ENCODE measurements around the gene ZNF735.
"Not testable (repeated sequence)": the region's sequence is repeated elsewhere in the genome, so short reads cannot be mapped to it uniquely, and the experiment has no call there.

ZNF735 gene

DNA sequence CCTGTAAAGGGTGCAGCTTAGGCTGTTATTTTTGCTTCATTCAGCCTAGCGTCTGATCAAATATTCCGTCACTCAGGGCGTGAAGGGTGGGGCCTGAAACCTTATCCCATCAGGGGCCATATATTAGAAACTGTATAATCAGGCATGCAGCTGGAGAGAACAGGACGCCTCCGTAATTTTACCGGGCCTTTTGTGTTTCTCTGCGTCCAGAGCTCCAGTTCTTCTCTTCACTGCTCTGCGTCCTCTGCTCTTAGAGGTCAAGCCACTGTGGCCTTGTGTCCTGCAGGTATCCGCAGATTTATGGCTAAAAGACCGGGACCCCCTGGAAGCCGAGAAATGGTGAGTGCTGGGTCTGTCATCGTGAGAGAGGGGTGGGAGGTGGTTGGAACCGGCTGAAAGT lies at the start of gene ZNF735:
ZNF735 (plus strand) TSS at position 301 of the 400 bp plus-strand sequence; CDS start at position 301, 0 bp downstream.
- ChIA-PET POLR2A (ENCODE audit: low non-redundant PET) (no interaction called here), CTCF (no interaction called here)
- TF ChIP-seq, protein P1, sequence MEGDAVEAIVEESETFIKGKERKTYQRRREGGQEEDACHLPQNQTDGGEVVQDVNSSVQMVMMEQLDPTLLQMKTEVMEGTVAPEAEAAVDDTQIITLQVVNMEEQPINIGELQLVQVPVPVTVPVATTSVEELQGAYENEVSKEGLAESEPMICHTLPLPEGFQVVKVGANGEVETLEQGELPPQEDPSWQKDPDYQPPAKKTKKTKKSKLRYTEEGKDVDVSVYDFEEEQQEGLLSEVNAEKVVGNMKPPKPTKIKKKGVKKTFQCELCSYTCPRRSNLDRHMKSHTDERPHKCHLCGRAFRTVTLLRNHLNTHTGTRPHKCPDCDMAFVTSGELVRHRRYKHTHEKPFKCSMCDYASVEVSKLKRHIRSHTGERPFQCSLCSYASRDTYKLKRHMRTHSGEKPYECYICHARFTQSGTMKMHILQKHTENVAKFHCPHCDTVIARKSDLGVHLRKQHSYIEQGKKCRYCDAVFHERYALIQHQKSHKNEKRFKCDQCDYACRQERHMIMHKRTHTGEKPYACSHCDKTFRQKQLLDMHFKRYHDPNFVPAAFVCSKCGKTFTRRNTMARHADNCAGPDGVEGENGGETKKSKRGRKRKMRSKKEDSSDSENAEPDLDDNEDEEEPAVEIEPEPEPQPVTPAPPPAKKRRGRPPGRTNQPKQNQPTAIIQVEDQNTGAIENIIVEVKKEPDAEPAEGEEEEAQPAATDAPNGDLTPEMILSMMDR (conservative IDR thresholded peaks at IDR 0.05; ENCODE audit: low read depth), result no peak

DNA sequence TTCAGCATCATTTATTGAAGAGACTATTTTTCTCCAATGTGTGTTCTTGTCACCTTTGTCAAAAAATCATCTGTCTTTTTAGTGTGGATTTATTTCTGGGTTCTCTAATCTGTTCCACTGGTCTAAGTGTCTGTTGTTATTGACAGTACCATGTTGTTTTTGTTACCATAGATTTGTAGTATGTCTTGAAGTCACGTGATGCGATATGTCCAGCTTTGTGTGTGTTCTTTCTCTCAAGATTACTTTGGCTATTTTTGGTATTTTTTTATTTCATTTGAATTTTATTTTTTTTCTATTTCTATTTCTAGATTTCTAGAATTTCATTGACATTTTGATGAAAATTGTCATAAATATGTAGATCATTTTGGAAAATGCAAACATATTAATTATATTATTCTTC lies 36.0 kb upstream of the ZNF735 start:
- DNase-seq (ENCODE audit: low spot score); H3K27ac ChIP-seq; POLR2A ChIA-PET (ENCODE audit: low non-redundant PET); CTCF ChIA-PET: not testable (repeated sequence)

More for the DNA sequence above, at the start of gene ZNF735:
- DNase-seq (ENCODE audit: low spot score), result no peak
- H3K27ac ChIP-seq, result no peak within 1 kb of the TSS

- ChIA-PET CTCF (no interaction called here), POLR2A (ENCODE audit: low non-redundant PET) (no interaction called here)
- DNase-seq (ENCODE audit: low spot score), result no peak
- TF ChIP-seq, protein P1 (conservative IDR thresholded peaks at IDR 0.05; ENCODE audit: low read depth), result no peak
- H3K27ac ChIP-seq, result no peak overlapping the region
Observed at GRCh38 chr7:64174328-64174727, 32.7 kb upstream of the ZNF735 start.

DNA sequence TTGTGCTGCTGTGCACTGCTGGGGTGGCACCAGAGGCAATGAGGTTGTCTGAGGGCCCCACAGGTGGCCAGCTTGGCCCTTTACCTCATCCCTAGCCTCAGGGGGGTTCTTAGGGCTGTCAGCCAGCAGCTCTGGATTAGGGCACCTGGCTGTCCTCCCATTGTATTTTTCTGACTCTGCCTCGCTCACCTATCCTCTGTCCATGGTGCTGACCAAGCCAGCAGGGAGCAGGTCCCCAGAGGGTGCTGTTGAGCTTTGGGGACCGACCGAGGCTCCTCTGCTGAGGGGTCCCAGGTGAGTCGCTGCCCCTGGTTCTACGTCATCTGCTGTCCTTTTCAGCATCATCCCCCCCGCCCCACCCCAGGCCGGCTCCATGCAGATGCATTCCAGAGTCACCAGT lies 32.1 kb upstream of the ZNF735 start:
- CTCF ChIA-PET, result no interaction called here
- TF ChIP-seq, protein P1 (conservative IDR thresholded peaks at IDR 0.05; ENCODE audit: low read depth), result no peak
- POLR2A ChIA-PET (ENCODE audit: low non-redundant PET), result no interaction called here

GRCh38 chr7:64180989-64181388 lies 26.0 kb upstream of the ZNF735 start:
- ChIA-PET POLR2A (ENCODE audit: low non-redundant PET) (no interaction called here), CTCF (no interaction called here)
- no peak for DNase-seq (ENCODE audit: low spot score)
- H3K27ac ChIP-seq, result no peak overlapping the region
- TF ChIP-seq, protein P1 (conservative IDR thresholded peaks at IDR 0.05; ENCODE audit: low read depth), result no peak

More for the DNA sequence above, 32.1 kb upstream of the ZNF735 start:
- H3K27ac ChIP-seq, result no peak overlapping the region
- no peak for DNase-seq (ENCODE audit: low spot score)

- TF ChIP-seq, protein P1 (conservative IDR thresholded peaks at IDR 0.05; ENCODE audit: low read depth), result no peak
- POLR2A ChIA-PET (ENCODE audit: low non-redundant PET), result no interaction called here
- no peak overlapping the region for H3K27ac ChIP-seq
- DNase-seq (ENCODE audit: low spot score), result no peak
- CTCF ChIA-PET, result no interaction called here
Observed at GRCh38 chr7:64181586-64181985, 25.4 kb upstream of the ZNF735 start.

GRCh38 chr7:64182036-64182790 lies 24.8 kb upstream of the ZNF735 start:
- POLR2A ChIA-PET (ENCODE audit: low non-redundant PET), result no interaction called here
- H3K27ac ChIP-seq, result no peak overlapping the region
- CTCF ChIA-PET, result no interaction called here
- DNase-seq (ENCODE audit: low spot score), result no peak
- TF ChIP-seq, protein P1 (conservative IDR thresholded peaks at IDR 0.05; ENCODE audit: low read depth), result no peak

Measured in RWPE1 (cell line).